Neural cell (in vitro differentiated cells): ENCODE data around the gene IL15RA.
"Not testable (repeated sequence)": the region's sequence is repeated elsewhere in the genome, so short reads cannot be mapped to it uniquely, and the experiment has no call there.

Experiments used
- EP300 ChIP-seq: fragments of 450-650 bp; conservative IDR thresholded peaks from 2 replicates; pipeline ENCODE4 v1.6.1; 2014; ENCODE audit warnings: antibody characterized with exemption, mild to moderate bottlenecking, moderate library complexity; ENCODE audit not compliant: poor library complexity, severe bottlenecking
- EZH2 ChIP-seq: fragments of 200-600, 300-800 bp; shearing (Covaris generic), sonication (generic); IDR thresholded peaks from 2 replicates; pipeline ENCODE4 v1.6.1; 2014; ENCODE audit warnings: antibody characterized with exemption, low read length, borderline replicate concordance, mild to moderate bottlenecking; ENCODE audit not compliant: insufficient read depth, poor library complexity, severe bottlenecking
- MXI1 ChIP-seq: fragments of 450-650 bp; conservative IDR thresholded peaks from 2 replicates; pipeline ENCODE4 v1.6.1; 2014; ENCODE audit warnings: antibody characterized with exemption, mild to moderate bottlenecking; ENCODE audit not compliant: poor library complexity, severe bottlenecking
- POLR2AphosphoS5 ChIP-seq: IDR thresholded peaks from 2 replicates; pipeline ENCODE4 v1.6.1; 2012
- RAD21 ChIP-seq: fragments of 450-650 bp; conservative IDR thresholded peaks from 2 replicates; pipeline ENCODE4 v1.6.1; 2014; ENCODE audit warnings: antibody characterized with exemption, mild to moderate bottlenecking, moderate library complexity
- SMC3 ChIP-seq: fragments of 450-650 bp; conservative IDR thresholded peaks from 2 replicates; pipeline ENCODE4 v1.6.1; 2014; ENCODE audit warnings: antibody characterized with exemption, mild to moderate bottlenecking, moderate library complexity; ENCODE audit not compliant: poor library complexity
- TAF1 ChIP-seq: IDR thresholded peaks from 2 replicates; pipeline ENCODE4 v1.6.1; 2012; ENCODE audit warnings: low read depth
- TF ChIP-seq, protein P1 (sequence below): fragments of 450-650 bp; IDR thresholded peaks from 2 replicates; pipeline ENCODE4 v1.5.1; 2014; ENCODE audit warnings: antibody characterized with exemption, mild to moderate bottlenecking, moderate library complexity; ENCODE audit not compliant: poor library complexity, severe bottlenecking
- TF ChIP-seq, protein P2 (sequence below): IDR thresholded peaks from 2 replicates; pipeline ENCODE4 v1.6.1; 2012; ENCODE audit warnings: borderline replicate concordance

- TF ChIP-seq, protein P1, sequence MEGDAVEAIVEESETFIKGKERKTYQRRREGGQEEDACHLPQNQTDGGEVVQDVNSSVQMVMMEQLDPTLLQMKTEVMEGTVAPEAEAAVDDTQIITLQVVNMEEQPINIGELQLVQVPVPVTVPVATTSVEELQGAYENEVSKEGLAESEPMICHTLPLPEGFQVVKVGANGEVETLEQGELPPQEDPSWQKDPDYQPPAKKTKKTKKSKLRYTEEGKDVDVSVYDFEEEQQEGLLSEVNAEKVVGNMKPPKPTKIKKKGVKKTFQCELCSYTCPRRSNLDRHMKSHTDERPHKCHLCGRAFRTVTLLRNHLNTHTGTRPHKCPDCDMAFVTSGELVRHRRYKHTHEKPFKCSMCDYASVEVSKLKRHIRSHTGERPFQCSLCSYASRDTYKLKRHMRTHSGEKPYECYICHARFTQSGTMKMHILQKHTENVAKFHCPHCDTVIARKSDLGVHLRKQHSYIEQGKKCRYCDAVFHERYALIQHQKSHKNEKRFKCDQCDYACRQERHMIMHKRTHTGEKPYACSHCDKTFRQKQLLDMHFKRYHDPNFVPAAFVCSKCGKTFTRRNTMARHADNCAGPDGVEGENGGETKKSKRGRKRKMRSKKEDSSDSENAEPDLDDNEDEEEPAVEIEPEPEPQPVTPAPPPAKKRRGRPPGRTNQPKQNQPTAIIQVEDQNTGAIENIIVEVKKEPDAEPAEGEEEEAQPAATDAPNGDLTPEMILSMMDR: not testable (repeated sequence)
- not testable (repeated sequence) for TF ChIP-seq POLR2AphosphoS5, EZH2, TAF1, EP300, MXI1, RAD21, SMC3
- TF ChIP-seq, protein P2, sequence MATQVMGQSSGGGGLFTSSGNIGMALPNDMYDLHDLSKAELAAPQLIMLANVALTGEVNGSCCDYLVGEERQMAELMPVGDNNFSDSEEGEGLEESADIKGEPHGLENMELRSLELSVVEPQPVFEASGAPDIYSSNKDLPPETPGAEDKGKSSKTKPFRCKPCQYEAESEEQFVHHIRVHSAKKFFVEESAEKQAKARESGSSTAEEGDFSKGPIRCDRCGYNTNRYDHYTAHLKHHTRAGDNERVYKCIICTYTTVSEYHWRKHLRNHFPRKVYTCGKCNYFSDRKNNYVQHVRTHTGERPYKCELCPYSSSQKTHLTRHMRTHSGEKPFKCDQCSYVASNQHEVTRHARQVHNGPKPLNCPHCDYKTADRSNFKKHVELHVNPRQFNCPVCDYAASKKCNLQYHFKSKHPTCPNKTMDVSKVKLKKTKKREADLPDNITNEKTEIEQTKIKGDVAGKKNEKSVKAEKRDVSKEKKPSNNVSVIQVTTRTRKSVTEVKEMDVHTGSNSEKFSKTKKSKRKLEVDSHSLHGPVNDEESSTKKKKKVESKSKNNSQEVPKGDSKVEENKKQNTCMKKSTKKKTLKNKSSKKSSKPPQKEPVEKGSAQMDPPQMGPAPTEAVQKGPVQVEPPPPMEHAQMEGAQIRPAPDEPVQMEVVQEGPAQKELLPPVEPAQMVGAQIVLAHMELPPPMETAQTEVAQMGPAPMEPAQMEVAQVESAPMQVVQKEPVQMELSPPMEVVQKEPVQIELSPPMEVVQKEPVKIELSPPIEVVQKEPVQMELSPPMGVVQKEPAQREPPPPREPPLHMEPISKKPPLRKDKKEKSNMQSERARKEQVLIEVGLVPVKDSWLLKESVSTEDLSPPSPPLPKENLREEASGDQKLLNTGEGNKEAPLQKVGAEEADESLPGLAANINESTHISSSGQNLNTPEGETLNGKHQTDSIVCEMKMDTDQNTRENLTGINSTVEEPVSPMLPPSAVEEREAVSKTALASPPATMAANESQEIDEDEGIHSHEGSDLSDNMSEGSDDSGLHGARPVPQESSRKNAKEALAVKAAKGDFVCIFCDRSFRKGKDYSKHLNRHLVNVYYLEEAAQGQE: not testable (repeated sequence)
These were observed 68.7 kb downstream of the IL15RA start for GRCh38 chr10:5908676-5909075.
